Nephron (organoid): ENCODE measurements around the gene GALNT18.

Experiments used
- H3K27ac Mint-ChIP-seq, 3 experiments: 2 replicates each; pipeline ENCODE4 v1.8.0; 2020; ENCODE audit warnings: mixed read lengths in 3 of 3, mild to moderate bottlenecking in 2 of 3, moderate library complexity in 1 of 3
- H3K27me3 Mint-ChIP-seq: 2 replicates; pipeline ENCODE4 v1.8.0; 2021; ENCODE audit warnings: low read depth, mild to moderate bottlenecking, moderate library complexity, mixed read lengths
- H3K36me3 Mint-ChIP-seq: 2 replicates; pipeline ENCODE4 v1.8.0; 2020; ENCODE audit warnings: low read depth, mixed read lengths
- H3K4me1 Mint-ChIP-seq: 2 replicates; pipeline ENCODE4 v1.8.0; 2020; ENCODE audit warnings: mixed read lengths
- H3K4me3 Mint-ChIP-seq, 3 experiments: 2 replicates each; pipeline ENCODE4 v1.8.0; 2020; ENCODE audit warnings: mild to moderate bottlenecking in 3 of 3, mixed read lengths in 3 of 3, moderate library complexity in 2 of 3
- H3K9me3 Mint-ChIP-seq: 2 replicates; pipeline ENCODE4 v1.8.0; 2020; ENCODE audit warnings: mixed read lengths
- CTCF ChIP-seq, 3 experiments: fragments of 200-600 bp; sonication (generic); IDR thresholded peaks; one replicate each; pipeline ENCODE4 v1.5.0; 2021; ENCODE audit warnings: antibody characterized with exemption in 3 of 3; ENCODE audit not compliant: unreplicated experiment in 3 of 3

Gene GALNT18

GRCh38 chr11:11415901-11416300 lies 205.9 kb downstream of the GALNT18 start:
- Mint-ChIP-seq H3K27ac (peak overlapping the region; percentile 14 to 69 (median 16)), H3K27me3 (peaks cover 28% of the 10 kb centered on the region)

GRCh38 chr11:11414996-11415395 lies 206.8 kb downstream of the GALNT18 start:
- Mint-ChIP-seq H3K4me3 (no peak overlapping the region), H3K27me3 (peaks cover 23% of the 10 kb centered on the region), H3K9me3 (no peaks in the 10 kb centered on the region), H3K27ac (peak overlapping the region in 1 of 3 experiments; percentile 69), H3K4me1 (peaks cover 21% of the 10 kb centered on the region), H3K36me3 (no peaks in the 10 kb centered on the region)
- no peak for TF ChIP-seq CTCF (IDR thresholded peaks at IDR 0.05; ENCODE audit: unreplicated experiment in 3 of 3)

More at GRCh38 chr11:11415901-11416300, 205.9 kb downstream of the GALNT18 start:
- H3K4me1 Mint-ChIP-seq: peaks cover 22% of the 10 kb centered on the region
- no peaks in the 10 kb centered on the region for H3K36me3 Mint-ChIP-seq
- no peak overlapping the region for H3K4me3 Mint-ChIP-seq
- no peaks in the 10 kb centered on the region for H3K9me3 Mint-ChIP-seq
- TF ChIP-seq CTCF (IDR thresholded peaks at IDR 0.05; ENCODE audit: unreplicated experiment in 3 of 3): no peak

GRCh38 chr11:11413776-11414175 lies 208.0 kb downstream of the GALNT18 start:
- no peaks in the 10 kb centered on the region for H3K9me3 Mint-ChIP-seq
- no peak overlapping the region for H3K4me3 Mint-ChIP-seq
- H3K4me1 Mint-ChIP-seq: peaks cover 28% of the 10 kb centered on the region
- TF ChIP-seq CTCF (IDR thresholded peaks at IDR 0.05; ENCODE audit: unreplicated experiment in 3 of 3): no peak
- peaks cover 30% of the 10 kb centered on the region for H3K27me3 Mint-ChIP-seq
- no peak overlapping the region for H3K27ac Mint-ChIP-seq
- H3K36me3 Mint-ChIP-seq: no peaks in the 10 kb centered on the region

GRCh38 chr11:11411401-11411985 lies 210.3 kb downstream of the GALNT18 start:
- no peak overlapping the region for H3K4me3 Mint-ChIP-seq
- no peaks in the 10 kb centered on the region for H3K9me3 Mint-ChIP-seq
- H3K36me3 Mint-ChIP-seq: no peaks in the 10 kb centered on the region
- H3K27ac Mint-ChIP-seq: no peak overlapping the region
- H3K4me1 Mint-ChIP-seq: peaks cover 40% of the 10 kb centered on the region
- peaks cover 25% of the 10 kb centered on the region for H3K27me3 Mint-ChIP-seq
- TF ChIP-seq CTCF (IDR thresholded peaks at IDR 0.05; ENCODE audit: unreplicated experiment in 3 of 3): no peak

GRCh38 chr11:11409901-11410300 lies 211.9 kb downstream of the GALNT18 start:
- TF ChIP-seq CTCF (IDR thresholded peaks at IDR 0.05; ENCODE audit: unreplicated experiment in 3 of 3): no peak
- peaks cover 28% of the 10 kb centered on the region for H3K4me1 Mint-ChIP-seq
- H3K36me3 Mint-ChIP-seq: no peaks in the 10 kb centered on the region
- H3K4me3 Mint-ChIP-seq: no peak overlapping the region
- H3K27ac Mint-ChIP-seq: peak overlapping the region in 2 of 3 experiments; percentile 2 to 30
- H3K9me3 Mint-ChIP-seq: no peaks in the 10 kb centered on the region
- peaks cover 23% of the 10 kb centered on the region for H3K27me3 Mint-ChIP-seq

GRCh38 chr11:11409224-11409623 lies 212.6 kb downstream of the GALNT18 start:
- Mint-ChIP-seq H3K27me3 (peaks cover 25% of the 10 kb centered on the region), H3K4me3 (no peak overlapping the region), H3K36me3 (no peaks in the 10 kb centered on the region), H3K4me1 (peaks cover 35% of the 10 kb centered on the region), H3K9me3 (no peaks in the 10 kb centered on the region), H3K27ac (no peak overlapping the region)
- TF ChIP-seq CTCF (IDR thresholded peaks at IDR 0.05; ENCODE audit: unreplicated experiment in 3 of 3): no peak
